Measurements from ENCODE around the gene SNX24.

Gene SNX24

DNA sequence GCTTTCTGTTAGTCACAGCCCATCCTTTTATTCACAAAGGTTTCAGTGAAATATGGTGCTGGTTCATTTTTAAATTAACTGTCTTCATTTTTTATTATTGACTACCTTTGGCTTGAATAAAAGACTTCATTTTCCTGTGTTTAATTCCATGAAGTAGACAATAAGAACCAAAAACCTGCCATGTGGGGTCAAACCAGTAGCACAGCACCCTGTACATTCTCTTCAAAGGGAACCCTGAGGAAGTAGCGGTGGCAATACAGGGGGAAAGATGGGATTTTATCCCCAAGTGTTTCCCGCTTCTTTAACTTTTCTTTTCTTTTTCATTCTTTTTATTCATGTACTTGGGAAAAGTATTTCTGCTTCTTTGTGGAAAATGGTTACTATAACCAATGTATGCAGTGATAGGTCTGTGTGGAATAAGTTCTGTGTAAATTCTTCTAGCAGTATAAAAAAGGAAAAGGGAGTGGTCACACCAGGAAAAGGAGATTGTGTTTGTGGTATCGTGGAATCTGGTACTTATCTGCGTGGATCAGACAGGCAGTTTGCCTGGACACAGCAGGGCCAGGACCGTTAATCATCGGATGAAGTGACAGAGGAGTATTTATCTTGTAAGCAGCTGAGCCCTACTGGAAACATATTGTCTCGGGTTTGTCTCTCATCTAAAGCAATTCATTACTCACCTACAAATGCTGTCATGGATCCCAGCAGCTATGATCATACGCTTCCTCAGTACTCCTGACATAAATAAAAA is 96.9 kb downstream of the SNX24 start:
- TF ChIP-seq, protein P1, sequence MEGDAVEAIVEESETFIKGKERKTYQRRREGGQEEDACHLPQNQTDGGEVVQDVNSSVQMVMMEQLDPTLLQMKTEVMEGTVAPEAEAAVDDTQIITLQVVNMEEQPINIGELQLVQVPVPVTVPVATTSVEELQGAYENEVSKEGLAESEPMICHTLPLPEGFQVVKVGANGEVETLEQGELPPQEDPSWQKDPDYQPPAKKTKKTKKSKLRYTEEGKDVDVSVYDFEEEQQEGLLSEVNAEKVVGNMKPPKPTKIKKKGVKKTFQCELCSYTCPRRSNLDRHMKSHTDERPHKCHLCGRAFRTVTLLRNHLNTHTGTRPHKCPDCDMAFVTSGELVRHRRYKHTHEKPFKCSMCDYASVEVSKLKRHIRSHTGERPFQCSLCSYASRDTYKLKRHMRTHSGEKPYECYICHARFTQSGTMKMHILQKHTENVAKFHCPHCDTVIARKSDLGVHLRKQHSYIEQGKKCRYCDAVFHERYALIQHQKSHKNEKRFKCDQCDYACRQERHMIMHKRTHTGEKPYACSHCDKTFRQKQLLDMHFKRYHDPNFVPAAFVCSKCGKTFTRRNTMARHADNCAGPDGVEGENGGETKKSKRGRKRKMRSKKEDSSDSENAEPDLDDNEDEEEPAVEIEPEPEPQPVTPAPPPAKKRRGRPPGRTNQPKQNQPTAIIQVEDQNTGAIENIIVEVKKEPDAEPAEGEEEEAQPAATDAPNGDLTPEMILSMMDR (IDR thresholded peaks at IDR 0.05; ENCODE audit: insufficient read depth, low read length) = no peak
- TF ChIP-seq, protein P2, sequence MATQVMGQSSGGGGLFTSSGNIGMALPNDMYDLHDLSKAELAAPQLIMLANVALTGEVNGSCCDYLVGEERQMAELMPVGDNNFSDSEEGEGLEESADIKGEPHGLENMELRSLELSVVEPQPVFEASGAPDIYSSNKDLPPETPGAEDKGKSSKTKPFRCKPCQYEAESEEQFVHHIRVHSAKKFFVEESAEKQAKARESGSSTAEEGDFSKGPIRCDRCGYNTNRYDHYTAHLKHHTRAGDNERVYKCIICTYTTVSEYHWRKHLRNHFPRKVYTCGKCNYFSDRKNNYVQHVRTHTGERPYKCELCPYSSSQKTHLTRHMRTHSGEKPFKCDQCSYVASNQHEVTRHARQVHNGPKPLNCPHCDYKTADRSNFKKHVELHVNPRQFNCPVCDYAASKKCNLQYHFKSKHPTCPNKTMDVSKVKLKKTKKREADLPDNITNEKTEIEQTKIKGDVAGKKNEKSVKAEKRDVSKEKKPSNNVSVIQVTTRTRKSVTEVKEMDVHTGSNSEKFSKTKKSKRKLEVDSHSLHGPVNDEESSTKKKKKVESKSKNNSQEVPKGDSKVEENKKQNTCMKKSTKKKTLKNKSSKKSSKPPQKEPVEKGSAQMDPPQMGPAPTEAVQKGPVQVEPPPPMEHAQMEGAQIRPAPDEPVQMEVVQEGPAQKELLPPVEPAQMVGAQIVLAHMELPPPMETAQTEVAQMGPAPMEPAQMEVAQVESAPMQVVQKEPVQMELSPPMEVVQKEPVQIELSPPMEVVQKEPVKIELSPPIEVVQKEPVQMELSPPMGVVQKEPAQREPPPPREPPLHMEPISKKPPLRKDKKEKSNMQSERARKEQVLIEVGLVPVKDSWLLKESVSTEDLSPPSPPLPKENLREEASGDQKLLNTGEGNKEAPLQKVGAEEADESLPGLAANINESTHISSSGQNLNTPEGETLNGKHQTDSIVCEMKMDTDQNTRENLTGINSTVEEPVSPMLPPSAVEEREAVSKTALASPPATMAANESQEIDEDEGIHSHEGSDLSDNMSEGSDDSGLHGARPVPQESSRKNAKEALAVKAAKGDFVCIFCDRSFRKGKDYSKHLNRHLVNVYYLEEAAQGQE (IDR thresholded peaks at IDR 0.05; ENCODE audit: insufficient replicate concordance, low read depth) = no peak
- TF ChIP-seq SPI1 (IDR thresholded peaks at IDR 0.05; ENCODE audit: borderline replicate concordance, low read depth) = no peak
- TF ChIP-seq GABPA (IDR thresholded peaks at IDR 0.05; ENCODE audit: low read depth) = no peak
- TF ChIP-seq POLR2AphosphoS5 (IDR thresholded peaks at IDR 0.05; ENCODE audit: low read depth) = no peak
- Histone ChIP-seq H3K4me3 (replicated peaks; ENCODE audit: insufficient read depth, low read length) (no peak overlapping the region), H3K27ac (replicated peaks) (no peak overlapping the region), H3K27me3 (ENCODE audit: insufficient read depth, poor library complexity, severe bottlenecking) (no peaks in the 10 kb centered on the region)
- no peak for DNase-seq (ENCODE audit: low read depth in 1 of 2, low spot score in 1 of 2)

DNA sequence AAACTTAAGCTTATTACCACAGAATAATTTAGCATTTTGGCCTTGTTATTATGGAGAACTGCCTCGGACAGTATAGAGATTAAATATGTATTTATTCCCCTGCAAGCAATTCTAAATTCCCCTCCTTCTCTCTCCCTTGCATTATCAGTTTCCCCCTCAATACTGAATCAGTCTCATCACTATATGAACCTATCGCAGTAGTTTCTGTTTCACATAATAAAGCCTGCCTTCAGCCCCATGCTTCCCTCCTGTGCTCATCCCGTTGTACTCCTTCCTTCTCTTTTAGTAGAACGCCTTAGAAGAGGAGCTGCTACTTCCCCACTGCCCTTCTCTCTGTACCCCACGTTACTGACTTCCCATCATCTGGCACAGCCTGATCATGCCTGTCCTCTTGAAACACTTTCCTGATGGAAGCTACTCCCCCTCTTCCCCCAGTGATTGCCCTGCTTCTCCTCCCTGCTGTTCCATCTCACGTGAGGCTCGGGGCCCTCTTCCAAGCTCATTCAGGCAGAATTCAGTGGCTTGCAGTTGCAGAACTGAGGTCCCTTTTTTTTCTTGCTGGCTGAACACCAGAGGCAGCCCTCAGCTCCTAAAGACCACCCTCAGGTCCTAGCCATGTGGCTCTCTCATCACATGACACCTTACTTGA is 97.8 kb downstream of the SNX24 start:
- Histone ChIP-seq H3K27ac (replicated peaks) (no peak overlapping the region), H3K27me3 (ENCODE audit: insufficient read depth, poor library complexity, severe bottlenecking) (no peaks in the 10 kb centered on the region), H3K4me3 (replicated peaks; ENCODE audit: insufficient read depth, low read length) (no peak overlapping the region)
- TF ChIP-seq, protein P1 (IDR thresholded peaks at IDR 0.05; ENCODE audit: insufficient read depth, low read length) = no peak
- TF ChIP-seq, protein P2 (IDR thresholded peaks at IDR 0.05; ENCODE audit: insufficient replicate concordance, low read depth) = no peak
- TF ChIP-seq SPI1 (IDR thresholded peaks at IDR 0.05; ENCODE audit: borderline replicate concordance, low read depth) (no peak), POLR2AphosphoS5 (IDR thresholded peaks at IDR 0.05; ENCODE audit: low read depth) (no peak), GABPA (IDR thresholded peaks at IDR 0.05; ENCODE audit: low read depth) (no peak)
- no peak for DNase-seq (ENCODE audit: low read depth in 1 of 2, low spot score in 1 of 2)

DNA sequence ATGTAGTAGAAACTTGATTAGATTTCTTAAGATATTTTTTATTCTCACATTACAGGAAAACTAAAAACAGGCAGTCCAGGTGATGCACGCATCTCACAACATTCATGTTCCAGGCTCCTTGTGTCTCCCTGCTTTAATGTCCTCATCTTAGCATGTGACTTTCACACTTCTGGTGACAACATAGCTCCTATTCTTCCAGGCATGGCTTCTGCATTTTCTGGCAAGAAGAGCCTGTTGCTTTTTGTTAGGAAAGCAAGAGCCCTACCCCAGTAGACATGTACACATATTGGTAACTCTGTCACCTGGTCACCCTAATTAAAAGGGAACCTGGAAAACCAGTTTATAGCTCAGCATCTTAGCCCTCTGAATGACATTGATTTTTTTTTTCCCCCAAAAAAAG is 98.6 kb downstream of the SNX24 start:
- no peak for DNase-seq (ENCODE audit: low read depth in 1 of 2, low spot score in 1 of 2)
- Histone ChIP-seq H3K27ac (replicated peaks) (no peak overlapping the region), H3K4me3 (replicated peaks; ENCODE audit: insufficient read depth, low read length) (no peak overlapping the region), H3K27me3 (ENCODE audit: insufficient read depth, poor library complexity, severe bottlenecking) (no peaks in the 10 kb centered on the region)
- TF ChIP-seq SPI1 (IDR thresholded peaks at IDR 0.05; ENCODE audit: borderline replicate concordance, low read depth) (no peak), GABPA (IDR thresholded peaks at IDR 0.05; ENCODE audit: low read depth) (no peak), POLR2AphosphoS5 (IDR thresholded peaks at IDR 0.05; ENCODE audit: low read depth) (no peak)
- TF ChIP-seq, protein P1 (IDR thresholded peaks at IDR 0.05; ENCODE audit: insufficient read depth, low read length) = no peak
- TF ChIP-seq, protein P2 (IDR thresholded peaks at IDR 0.05; ENCODE audit: insufficient replicate concordance, low read depth) = no peak

Measured in HL-60 (cell line).